ENCODE measurements around the gene EML6. TPM values are rescaled to one million over a fixed set of nuclear protein-coding genes. Genes with fewer than 3 reads are reported as not detected.
"Not testable (repeated sequence)": the region's sequence is repeated elsewhere in the genome, so short reads cannot be mapped to it uniquely, and the experiment has no call there.

The EML6 gene
- total RNA-seq, 1 experiment from 2014 or later, result 0.77 TPM

DNA sequence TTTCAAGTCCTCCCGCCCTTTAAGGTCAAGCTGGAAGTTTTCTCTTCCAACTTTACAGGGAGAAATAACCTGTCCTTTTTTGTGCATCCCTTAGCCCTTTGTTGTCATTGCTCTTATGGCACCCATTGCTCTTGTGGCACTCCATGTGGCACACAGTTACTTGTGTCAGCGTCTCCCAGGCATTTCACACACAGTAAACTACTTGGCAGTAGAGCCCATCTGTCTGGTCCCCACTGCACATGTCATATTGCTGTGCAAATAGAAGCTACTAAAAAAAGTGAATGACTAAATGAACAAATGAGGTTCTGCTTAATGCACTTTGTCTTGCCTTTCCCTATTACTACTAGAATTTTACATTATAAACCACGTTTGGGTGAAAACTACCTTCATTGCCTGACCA, 149.3 kb downstream of the EML6 start:
- no TSS peak for BruUV-seq (replicated peaks)
- TF ChIP-seq, protein P1, sequence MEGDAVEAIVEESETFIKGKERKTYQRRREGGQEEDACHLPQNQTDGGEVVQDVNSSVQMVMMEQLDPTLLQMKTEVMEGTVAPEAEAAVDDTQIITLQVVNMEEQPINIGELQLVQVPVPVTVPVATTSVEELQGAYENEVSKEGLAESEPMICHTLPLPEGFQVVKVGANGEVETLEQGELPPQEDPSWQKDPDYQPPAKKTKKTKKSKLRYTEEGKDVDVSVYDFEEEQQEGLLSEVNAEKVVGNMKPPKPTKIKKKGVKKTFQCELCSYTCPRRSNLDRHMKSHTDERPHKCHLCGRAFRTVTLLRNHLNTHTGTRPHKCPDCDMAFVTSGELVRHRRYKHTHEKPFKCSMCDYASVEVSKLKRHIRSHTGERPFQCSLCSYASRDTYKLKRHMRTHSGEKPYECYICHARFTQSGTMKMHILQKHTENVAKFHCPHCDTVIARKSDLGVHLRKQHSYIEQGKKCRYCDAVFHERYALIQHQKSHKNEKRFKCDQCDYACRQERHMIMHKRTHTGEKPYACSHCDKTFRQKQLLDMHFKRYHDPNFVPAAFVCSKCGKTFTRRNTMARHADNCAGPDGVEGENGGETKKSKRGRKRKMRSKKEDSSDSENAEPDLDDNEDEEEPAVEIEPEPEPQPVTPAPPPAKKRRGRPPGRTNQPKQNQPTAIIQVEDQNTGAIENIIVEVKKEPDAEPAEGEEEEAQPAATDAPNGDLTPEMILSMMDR (IDR thresholded peaks at IDR 0.05; ENCODE audit: unreplicated experiment), result no peak
- no peaks in the 10 kb centered on the region for H3K4me1 Mint-ChIP-seq (ENCODE audit: insufficient read depth, unreplicated experiment)
- ChIA-PET POLR2A (no interaction called here), CTCF (interaction anchor here (1.3 kb wide), 1 partner anchor 27 kb away, joined by 3 read pairs; no protein-coding TSS in a partner anchor)
- no peak overlapping the region for H3K27ac Mint-ChIP-seq (ENCODE audit: low read depth, unreplicated experiment)
- intact Hi-C loops (cut with micrococcal nuclease), result no loop called here
- no peaks in the 10 kb centered on the region for H3K9me3 Mint-ChIP-seq (ENCODE audit: unreplicated experiment)
- no peak overlapping the region for H3K4me3 Mint-ChIP-seq (ENCODE audit: unreplicated experiment)
- no peak for DNase-seq (ENCODE audit: unreplicated experiment)
- no peaks in the 10 kb centered on the region for H3K27me3 Mint-ChIP-seq (ENCODE audit: insufficient read depth, unreplicated experiment)
- H3K36me3 Mint-ChIP-seq (ENCODE audit: insufficient read depth, unreplicated experiment), result no peaks in the 10 kb centered on the region

DNA sequence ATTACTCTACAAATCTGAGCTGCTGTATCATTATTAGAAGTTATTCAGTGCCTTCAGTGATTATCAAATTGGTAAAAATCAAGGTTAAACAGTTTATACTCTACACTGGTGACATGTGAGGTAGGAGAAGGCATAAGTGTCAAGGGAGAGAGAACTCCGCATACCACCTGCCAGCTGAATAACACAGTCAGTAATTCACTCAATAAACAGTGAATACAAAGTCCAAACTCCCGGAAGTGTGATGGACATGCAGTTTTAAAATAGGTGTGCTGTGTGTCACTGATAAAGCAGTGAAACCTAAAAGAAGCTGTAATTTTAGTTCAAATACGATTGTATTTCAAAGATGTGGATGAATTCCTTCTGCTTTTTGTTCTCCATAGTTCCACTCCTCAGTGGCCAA, 149.8 kb downstream of the EML6 start:
- POLR2A ChIA-PET, result interaction anchor here (1.1 kb wide), 1 partner anchor 13 kb away, joined by 3 read pairs; no protein-coding TSS in a partner anchor
- CTCF ChIA-PET, result interaction anchor here (1.3 kb wide), 1 partner anchor 26 kb away, joined by 3 read pairs; no protein-coding TSS in a partner anchor

DNA sequence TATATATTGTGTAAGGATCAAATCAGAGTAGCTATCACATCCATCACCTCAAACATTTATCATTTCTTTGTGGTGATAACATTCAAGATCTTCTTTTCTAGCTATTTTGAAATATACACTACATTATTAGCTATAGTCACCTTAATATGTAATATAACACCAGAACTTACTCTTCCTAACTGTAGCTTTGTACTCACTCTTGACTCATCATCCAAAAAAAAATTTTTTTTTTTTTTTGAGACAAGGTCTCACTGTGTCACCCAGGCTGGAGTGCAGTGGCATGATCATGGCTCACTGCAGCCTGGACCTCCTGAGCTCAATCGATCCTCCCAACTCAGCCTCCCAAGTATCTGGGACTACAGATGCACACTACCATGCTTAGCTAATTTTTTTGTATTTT, 153.3 kb downstream of the EML6 start:
- H3K27ac Mint-ChIP-seq (ENCODE audit: low read depth, unreplicated experiment), result no peak overlapping the region

More for the DNA sequence above, 149.8 kb downstream of the EML6 start:
- H3K4me3 Mint-ChIP-seq (ENCODE audit: unreplicated experiment); H3K9me3 Mint-ChIP-seq (ENCODE audit: unreplicated experiment); H3K27ac Mint-ChIP-seq (ENCODE audit: low read depth, unreplicated experiment); H3K4me1 Mint-ChIP-seq (ENCODE audit: insufficient read depth, unreplicated experiment); DNase-seq (ENCODE audit: unreplicated experiment); intact Hi-C loops (cut with micrococcal nuclease); H3K36me3 Mint-ChIP-seq (ENCODE audit: insufficient read depth, unreplicated experiment); BruUV-seq (replicated peaks); H3K27me3 Mint-ChIP-seq (ENCODE audit: insufficient read depth, unreplicated experiment): not testable (repeated sequence)

GRCh38 chr2:54878182-54878581, 154.7 kb downstream of the EML6 start:
- H3K27me3 Mint-ChIP-seq (ENCODE audit: insufficient read depth, unreplicated experiment), result no peaks in the 10 kb centered on the region
- ChIA-PET CTCF (interaction anchor here (0.7 to 1.6 kb wide), 2 partner anchors 17 to 283 kb away, joined by 3 to 5 read pairs; no protein-coding TSS in a partner anchor), POLR2A (no interaction called here)
- no peak overlapping the region for H3K4me3 Mint-ChIP-seq (ENCODE audit: unreplicated experiment)
- no peak overlapping the region for H3K27ac Mint-ChIP-seq (ENCODE audit: low read depth, unreplicated experiment)
- TF ChIP-seq, protein P1 (IDR thresholded peaks at IDR 0.05; ENCODE audit: unreplicated experiment), result no peak
- intact Hi-C loops (cut with micrococcal nuclease), result no loop called here
- H3K9me3 Mint-ChIP-seq (ENCODE audit: unreplicated experiment), result no peaks in the 10 kb centered on the region
- DNase-seq (ENCODE audit: unreplicated experiment), result no peak
- no TSS peak for BruUV-seq (replicated peaks)
- no peaks in the 10 kb centered on the region for H3K36me3 Mint-ChIP-seq (ENCODE audit: insufficient read depth, unreplicated experiment)
- H3K4me1 Mint-ChIP-seq (ENCODE audit: insufficient read depth, unreplicated experiment), result no peaks in the 10 kb centered on the region

More for the DNA sequence above, 153.3 kb downstream of the EML6 start:
- H3K9me3 Mint-ChIP-seq (ENCODE audit: unreplicated experiment), result no peaks in the 10 kb centered on the region
- H3K4me1 Mint-ChIP-seq (ENCODE audit: insufficient read depth, unreplicated experiment), result no peaks in the 10 kb centered on the region
- ChIA-PET CTCF (interaction anchor here (0.6 to 1.4 kb wide), 3 partner anchors 34 to 318 kb away, joined by 3 to 4 read pairs (median 3); no protein-coding TSS in a partner anchor), POLR2A (no interaction called here)
- no peaks in the 10 kb centered on the region for H3K27me3 Mint-ChIP-seq (ENCODE audit: insufficient read depth, unreplicated experiment)
- no TSS peak for BruUV-seq (replicated peaks)
- intact Hi-C loops (cut with micrococcal nuclease), result no loop called here
- H3K36me3 Mint-ChIP-seq (ENCODE audit: insufficient read depth, unreplicated experiment), result no peaks in the 10 kb centered on the region
- no peak overlapping the region for H3K4me3 Mint-ChIP-seq (ENCODE audit: unreplicated experiment)
- TF ChIP-seq, protein P1 (IDR thresholded peaks at IDR 0.05; ENCODE audit: unreplicated experiment), result no peak
- no peak for DNase-seq (ENCODE audit: unreplicated experiment)

Measured in MCF 10A (cell line).